Type B pancreatic cell (in vitro differentiated cells): Measurements from ENCODE around the gene ALS2CL. TPM values are rescaled to one million over a fixed set of nuclear protein-coding genes. Genes with fewer than 3 reads are reported as not detected.

Experiments
- DNase-seq: peaks from one replicate; pipeline ENCODE4 v3.0.0; 2021; ENCODE audit warnings: mixed read lengths; ENCODE audit not compliant: unreplicated experiment; ENCODE audit errors: extremely low spot score
- H3K27ac Mint-ChIP-seq: 2 replicates; pipeline ENCODE4 v1.8.0; 2021; ENCODE audit warnings: mild to moderate bottlenecking, mixed read lengths
- H3K27me3 Mint-ChIP-seq: 2 replicates; pipeline ENCODE4 v1.8.0; 2021; ENCODE audit warnings: mixed read lengths
- H3K36me3 Mint-ChIP-seq: 2 replicates; pipeline ENCODE4 v1.8.0; 2021; ENCODE audit warnings: mixed read lengths
- H3K4me1 Mint-ChIP-seq: one replicate; pipeline ENCODE4 v1.8.0; 2021; ENCODE audit warnings: mixed read lengths; ENCODE audit not compliant: unreplicated experiment
- H3K4me3 Mint-ChIP-seq: 2 replicates; pipeline ENCODE4 v1.8.0; 2021; ENCODE audit warnings: mild to moderate bottlenecking, mixed read lengths
- H3K9me3 Mint-ChIP-seq: 2 replicates; pipeline ENCODE4 v1.8.0; 2021; ENCODE audit warnings: mixed read lengths
- total RNA-seq: library from RNA; stranded (reverse); gene quantifications from 2 replicates; pipeline ENCODE4 v1.2.1, GENCODE V29; 2021; ENCODE audit warnings: low replicate concordance
- TF ChIP-seq, protein P1 (sequence below): fragments of 200-600 bp; sonication (generic); conservative IDR thresholded peaks from 2 replicates; pipeline ENCODE4 v1.5.0; 2021; ENCODE audit warnings: antibody characterized with exemption, mild to moderate bottlenecking

Gene ALS2CL
- total RNA-seq, 1 donor from 2014 or later: 31.7 TPM

DNA sequence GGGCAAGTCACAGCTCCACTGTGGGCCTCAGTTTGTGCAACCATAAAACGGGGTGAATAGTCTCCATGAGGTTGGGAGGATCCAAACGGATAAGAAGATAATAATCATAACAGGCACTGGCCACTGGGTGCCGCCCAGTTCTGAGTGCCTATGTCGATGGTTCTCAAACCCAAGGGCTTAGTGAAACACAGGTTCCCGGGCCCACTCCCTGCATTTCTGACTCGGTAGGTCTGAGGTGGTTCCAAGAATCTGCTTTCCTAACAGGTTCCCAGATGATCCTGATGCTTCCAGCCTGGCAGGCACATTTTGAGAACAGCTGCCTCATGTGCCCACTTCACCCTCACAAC, 21.2 kb downstream of the ALS2CL start:
- DNase-seq: no peak
- Mint-ChIP-seq H3K9me3 (no peaks in the 10 kb centered on the region), H3K27me3 (no peaks in the 10 kb centered on the region), H3K36me3 (no peaks in the 10 kb centered on the region), H3K27ac (no peak overlapping the region), H3K4me3 (no peak overlapping the region), H3K4me1 (no peaks in the 10 kb centered on the region)
- TF ChIP-seq, protein P1, sequence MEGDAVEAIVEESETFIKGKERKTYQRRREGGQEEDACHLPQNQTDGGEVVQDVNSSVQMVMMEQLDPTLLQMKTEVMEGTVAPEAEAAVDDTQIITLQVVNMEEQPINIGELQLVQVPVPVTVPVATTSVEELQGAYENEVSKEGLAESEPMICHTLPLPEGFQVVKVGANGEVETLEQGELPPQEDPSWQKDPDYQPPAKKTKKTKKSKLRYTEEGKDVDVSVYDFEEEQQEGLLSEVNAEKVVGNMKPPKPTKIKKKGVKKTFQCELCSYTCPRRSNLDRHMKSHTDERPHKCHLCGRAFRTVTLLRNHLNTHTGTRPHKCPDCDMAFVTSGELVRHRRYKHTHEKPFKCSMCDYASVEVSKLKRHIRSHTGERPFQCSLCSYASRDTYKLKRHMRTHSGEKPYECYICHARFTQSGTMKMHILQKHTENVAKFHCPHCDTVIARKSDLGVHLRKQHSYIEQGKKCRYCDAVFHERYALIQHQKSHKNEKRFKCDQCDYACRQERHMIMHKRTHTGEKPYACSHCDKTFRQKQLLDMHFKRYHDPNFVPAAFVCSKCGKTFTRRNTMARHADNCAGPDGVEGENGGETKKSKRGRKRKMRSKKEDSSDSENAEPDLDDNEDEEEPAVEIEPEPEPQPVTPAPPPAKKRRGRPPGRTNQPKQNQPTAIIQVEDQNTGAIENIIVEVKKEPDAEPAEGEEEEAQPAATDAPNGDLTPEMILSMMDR: no peak

DNA sequence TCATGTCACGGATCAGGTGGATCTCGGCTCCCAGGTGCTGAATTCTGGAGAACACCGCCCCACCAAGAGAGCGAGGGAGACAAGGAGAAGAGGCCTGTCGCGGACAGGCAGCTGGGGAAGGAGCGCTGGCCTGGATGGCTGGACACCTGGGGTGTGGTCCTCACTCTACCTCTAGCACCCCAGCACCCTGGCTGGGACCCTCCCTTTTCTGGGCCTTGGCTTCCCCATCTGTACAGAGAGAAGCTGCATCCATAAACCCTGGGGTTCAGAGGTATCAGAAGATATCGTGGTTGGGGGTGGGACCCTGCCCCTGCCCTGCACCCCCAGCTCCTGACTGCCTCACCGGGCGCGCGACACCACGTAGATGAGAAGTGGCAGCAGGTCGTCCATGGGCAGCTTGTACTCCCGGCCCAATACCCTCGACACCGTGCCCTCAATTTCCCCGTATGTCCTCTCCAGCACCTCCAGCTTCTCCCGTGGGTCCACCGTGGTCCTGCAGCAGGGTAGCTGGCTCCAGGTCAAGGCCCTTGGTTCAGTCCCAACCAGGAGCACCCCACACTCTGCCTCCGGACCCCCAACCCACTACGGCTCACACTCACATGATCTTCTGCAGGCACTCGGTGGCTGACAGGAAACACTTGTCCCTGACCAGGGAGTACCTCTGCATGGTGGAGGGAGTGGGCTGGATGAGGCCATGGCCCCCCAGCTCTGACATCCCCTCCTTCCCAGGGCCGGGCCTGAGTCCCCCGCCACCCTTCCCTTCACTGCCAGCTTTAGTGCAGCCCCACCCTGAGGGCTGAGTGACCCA, 21.7 kb downstream of the ALS2CL start:
- Mint-ChIP-seq H3K4me3 (no peak overlapping the region), H3K27ac (no peak overlapping the region), H3K4me1 (no peaks in the 10 kb centered on the region), H3K9me3 (no peaks in the 10 kb centered on the region), H3K36me3 (no peaks in the 10 kb centered on the region), H3K27me3 (no peaks in the 10 kb centered on the region)
- no peak for DNase-seq
- TF ChIP-seq, protein P1: no peak

DNA sequence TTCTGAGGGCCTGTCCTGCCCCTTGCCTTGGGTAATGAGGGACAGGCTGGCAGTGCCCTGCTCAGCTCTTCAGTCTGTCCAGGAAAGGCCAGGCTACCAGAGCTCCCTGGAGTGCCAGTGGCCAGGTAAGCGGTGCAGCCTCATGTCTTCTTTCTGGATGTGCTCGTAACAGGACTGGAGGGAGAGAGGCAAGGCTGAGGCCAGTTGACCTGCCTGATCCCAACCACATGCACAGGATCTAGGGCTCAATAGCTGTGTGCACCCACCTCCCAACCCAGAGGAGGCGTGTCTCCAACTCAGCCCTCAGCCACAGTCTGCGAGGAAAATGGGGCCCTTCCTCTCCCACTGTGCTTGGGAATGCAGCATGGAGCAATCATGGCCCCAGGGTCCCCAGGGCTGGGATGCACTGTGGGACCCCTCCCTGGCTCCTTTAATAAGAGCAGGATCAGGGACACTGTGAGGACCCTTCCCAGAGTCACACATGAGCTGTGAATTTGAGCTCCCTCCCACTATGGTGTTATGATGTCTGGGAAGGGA, 22.5 kb downstream of the ALS2CL start:
- peaks cover 1% of the 10 kb centered on the region for H3K27me3 Mint-ChIP-seq
- no peak for DNase-seq
- H3K36me3 Mint-ChIP-seq: no peaks in the 10 kb centered on the region
- no peaks in the 10 kb centered on the region for H3K9me3 Mint-ChIP-seq
- no peak overlapping the region for H3K27ac Mint-ChIP-seq
- H3K4me1 Mint-ChIP-seq: no peaks in the 10 kb centered on the region
- H3K4me3 Mint-ChIP-seq: no peak overlapping the region
- TF ChIP-seq, protein P1: no peak

DNA sequence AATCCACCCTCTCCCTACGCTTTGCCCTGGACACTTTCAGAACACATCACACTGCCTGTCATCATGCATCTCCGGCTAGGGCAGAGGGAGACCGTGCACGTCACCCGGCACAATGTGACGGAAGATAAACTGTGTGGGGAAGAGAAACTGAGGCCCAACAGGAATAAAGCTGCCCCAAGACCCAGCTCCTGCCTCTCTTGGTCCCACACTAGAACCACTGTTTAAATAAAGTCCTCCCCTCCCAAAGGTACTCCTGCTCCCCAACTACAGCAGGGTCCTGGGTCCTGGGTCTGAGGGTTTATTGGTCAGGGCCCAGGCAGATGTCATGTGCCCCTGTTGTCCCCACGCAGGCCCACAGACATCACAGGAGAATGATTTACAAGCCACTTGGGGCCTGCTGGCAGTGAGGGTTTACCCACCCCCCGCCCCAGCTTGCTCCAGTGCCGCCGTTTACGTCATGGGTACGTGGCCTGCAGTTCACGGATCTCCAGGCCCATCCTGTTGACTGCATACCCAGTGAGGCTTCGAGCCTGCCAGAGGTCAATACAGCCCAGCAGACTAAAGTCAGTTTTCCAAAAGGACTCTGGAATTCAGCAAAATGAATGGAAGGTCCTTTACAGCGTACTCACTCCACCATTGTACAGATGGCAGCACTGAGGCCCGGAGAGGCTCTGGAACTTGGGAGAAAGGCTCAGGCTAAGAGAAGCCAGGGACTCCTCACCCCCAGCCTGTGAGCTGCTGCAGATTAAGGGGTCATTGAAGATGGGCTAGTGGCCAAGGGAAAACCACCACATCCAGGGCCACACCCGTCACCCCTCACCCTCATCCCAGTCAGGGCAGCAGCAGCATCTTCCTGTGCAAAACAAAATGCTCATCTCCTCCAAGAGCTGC, 23.2 kb downstream of the ALS2CL start:
- Mint-ChIP-seq H3K4me3 (no peak overlapping the region), H3K36me3 (no peaks in the 10 kb centered on the region), H3K9me3 (no peaks in the 10 kb centered on the region), H3K27ac (no peak overlapping the region), H3K27me3 (peaks cover 3% of the 10 kb centered on the region), H3K4me1 (no peaks in the 10 kb centered on the region)
- DNase-seq: no peak
- TF ChIP-seq, protein P1: no peak

DNA sequence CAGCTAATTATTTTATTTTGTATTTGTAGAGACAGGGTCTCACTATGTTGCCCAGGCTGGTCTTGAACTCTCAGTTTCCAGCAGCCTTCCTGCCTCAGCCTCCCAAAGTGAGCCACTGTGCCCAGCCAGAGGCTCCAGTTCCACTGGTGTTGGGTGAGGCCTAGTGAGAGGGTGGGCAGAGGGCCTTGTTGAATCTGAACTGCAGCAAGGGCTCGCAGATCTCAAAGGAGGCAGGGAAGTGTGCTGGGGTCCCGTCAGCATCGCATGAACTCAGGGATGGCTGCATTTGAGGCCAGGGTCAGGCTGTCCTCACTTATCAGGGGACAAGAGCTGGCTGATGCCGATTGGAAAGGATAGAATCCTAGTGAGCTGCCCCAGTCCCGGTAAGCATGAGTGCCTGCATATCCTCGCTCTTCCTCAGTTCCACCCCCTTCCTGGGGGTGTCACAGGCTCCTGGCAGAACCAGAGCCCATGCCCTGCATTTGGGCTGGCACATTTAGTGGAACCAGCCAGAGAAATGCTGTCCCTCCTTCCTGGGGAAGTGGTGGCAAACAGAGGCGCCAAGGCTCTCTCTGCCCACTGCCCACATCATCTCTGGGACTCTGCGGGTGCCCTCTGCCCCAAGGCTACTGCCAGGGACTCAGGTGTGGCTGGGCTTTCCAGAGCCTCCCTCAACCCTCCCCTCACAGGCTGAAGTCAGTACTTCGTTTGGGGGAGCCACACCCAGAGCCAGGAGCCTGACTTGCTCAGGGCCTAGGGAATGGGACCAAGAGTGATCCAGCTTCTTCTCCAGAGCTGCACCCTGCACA, 24.1 kb downstream of the ALS2CL start:
- TF ChIP-seq, protein P1: no peak
- H3K9me3 Mint-ChIP-seq: no peaks in the 10 kb centered on the region
- H3K27me3 Mint-ChIP-seq: peaks cover 3% of the 10 kb centered on the region
- H3K27ac Mint-ChIP-seq: no peak overlapping the region
- no peaks in the 10 kb centered on the region for H3K36me3 Mint-ChIP-seq
- H3K4me1 Mint-ChIP-seq: no peaks in the 10 kb centered on the region
- no peak overlapping the region for H3K4me3 Mint-ChIP-seq
- DNase-seq: no peak
